AG04450 (cell line): Measurements from ENCODE around the gene TSPAN33. TPM values are rescaled to one million over a fixed set of nuclear protein-coding genes. Genes with fewer than 3 reads are reported as not detected.

Experiments used
- CTCF ChIA-PET: fragments of 300-600, 350-600 bp; formaldehyde crosslinking; extraction: SDS; loops from one replicate; lab custom pipeline; 2022; ENCODE audit warnings: antibody characterized with exemption, inconsistent platforms; lab: Charles Lee
- POLR2A ChIA-PET: fragments of 350-600 bp; formaldehyde crosslinking; extraction: SDS; loops from one replicate; lab custom pipeline; 2021; ENCODE audit warnings: antibody characterized with exemption, inconsistent platforms; lab: Yijun Ruan, JAX
- DNase-seq: peaks from one replicate; pipeline ENCODE4 v3.0.0-alpha.2; 2011; ENCODE audit warnings: low read depth, low spot score
- H3K27ac ChIP-seq: one replicate; pipeline ENCODE4 v1.5.1; 2012; ENCODE audit warnings: low read depth, low read length, control low read depth
- H3K27me3 ChIP-seq: one replicate; pipeline ENCODE4 v1.6.0; 2012; ENCODE audit warnings: low read length; ENCODE audit not compliant: control insufficient read depth, insufficient read depth
- H3K4me3 ChIP-seq: 2 replicates; pipeline ENCODE4 v1.5.1; 2011; ENCODE audit warnings: mild to moderate bottlenecking, low read depth, low read length, control low read depth
- H3K9me3 ChIP-seq: 2 replicates; pipeline ENCODE4 v1.5.1; 2012; ENCODE audit warnings: low read length; ENCODE audit not compliant: control insufficient read depth, insufficient read depth
- polyA plus RNA-seq: library from polyadenylated mRNA; depleted of rRNA; stranded (reverse); fragments of >200 nt; gene quantifications from 2 replicates; pipeline ENCODE4 v1.2.3, GENCODE V29; 2011
- TF ChIP-seq, protein P1 (sequence below): IDR thresholded peaks from 2 replicates; pipeline ENCODE4 v1.5.1; 2011; ENCODE audit warnings: low read depth, low read length, control low read depth, inconsistent platforms

The TSPAN33 gene
- polyA plus RNA-seq, 1 experiment: 0.88 TPM

DNA sequence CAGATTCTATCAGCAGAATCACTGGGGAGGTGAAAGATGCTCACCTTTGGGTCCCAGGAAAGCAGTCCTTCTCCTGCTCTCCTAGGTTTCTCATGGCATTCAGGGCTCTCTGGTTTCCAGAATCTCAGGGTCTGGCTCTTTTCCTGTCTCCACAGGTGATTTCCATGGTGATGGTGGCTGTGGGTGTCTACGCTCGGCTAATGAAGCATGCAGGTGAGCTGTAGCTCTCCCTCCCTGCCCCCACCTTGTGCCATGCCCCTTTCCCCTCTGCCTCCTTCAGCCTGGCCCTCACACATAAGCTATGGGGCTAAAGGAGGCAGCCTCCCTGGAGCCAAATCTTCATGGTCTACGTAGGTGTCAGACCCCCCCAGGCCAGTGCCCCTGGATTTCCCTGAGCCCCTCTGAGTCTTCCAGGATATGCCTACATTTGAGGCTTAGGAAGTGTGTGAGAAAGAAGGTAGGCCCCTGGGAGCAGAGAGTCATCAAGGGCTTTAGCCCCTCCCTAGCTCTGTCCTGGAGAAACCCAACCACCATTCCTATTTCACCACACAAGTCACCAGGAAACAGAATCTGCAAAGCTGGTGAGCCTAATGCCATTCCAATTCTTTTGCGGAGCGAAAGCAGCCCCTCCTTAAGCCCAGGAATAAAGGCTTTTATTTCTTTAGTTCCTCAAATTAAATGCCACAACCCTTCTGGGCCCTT, 17.2 kb downstream of the TSPAN33 start:
- H3K4me3 ChIP-seq: no peak overlapping the region
- no peaks in the 10 kb centered on the region; the same call in none of the 2 replicates for H3K9me3 ChIP-seq
- no peak overlapping the region for H3K27ac ChIP-seq
- ChIA-PET POLR2A (no interaction called here), CTCF (interaction anchor here (0.9 kb wide), 1 partner anchor 57 kb away, joined by 3 read pairs; no protein-coding TSS in a partner anchor)
- no peak for DNase-seq
- TF ChIP-seq, protein P1, sequence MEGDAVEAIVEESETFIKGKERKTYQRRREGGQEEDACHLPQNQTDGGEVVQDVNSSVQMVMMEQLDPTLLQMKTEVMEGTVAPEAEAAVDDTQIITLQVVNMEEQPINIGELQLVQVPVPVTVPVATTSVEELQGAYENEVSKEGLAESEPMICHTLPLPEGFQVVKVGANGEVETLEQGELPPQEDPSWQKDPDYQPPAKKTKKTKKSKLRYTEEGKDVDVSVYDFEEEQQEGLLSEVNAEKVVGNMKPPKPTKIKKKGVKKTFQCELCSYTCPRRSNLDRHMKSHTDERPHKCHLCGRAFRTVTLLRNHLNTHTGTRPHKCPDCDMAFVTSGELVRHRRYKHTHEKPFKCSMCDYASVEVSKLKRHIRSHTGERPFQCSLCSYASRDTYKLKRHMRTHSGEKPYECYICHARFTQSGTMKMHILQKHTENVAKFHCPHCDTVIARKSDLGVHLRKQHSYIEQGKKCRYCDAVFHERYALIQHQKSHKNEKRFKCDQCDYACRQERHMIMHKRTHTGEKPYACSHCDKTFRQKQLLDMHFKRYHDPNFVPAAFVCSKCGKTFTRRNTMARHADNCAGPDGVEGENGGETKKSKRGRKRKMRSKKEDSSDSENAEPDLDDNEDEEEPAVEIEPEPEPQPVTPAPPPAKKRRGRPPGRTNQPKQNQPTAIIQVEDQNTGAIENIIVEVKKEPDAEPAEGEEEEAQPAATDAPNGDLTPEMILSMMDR: no peak
- peaks cover 26% of the 10 kb centered on the region for H3K27me3 ChIP-seq

DNA sequence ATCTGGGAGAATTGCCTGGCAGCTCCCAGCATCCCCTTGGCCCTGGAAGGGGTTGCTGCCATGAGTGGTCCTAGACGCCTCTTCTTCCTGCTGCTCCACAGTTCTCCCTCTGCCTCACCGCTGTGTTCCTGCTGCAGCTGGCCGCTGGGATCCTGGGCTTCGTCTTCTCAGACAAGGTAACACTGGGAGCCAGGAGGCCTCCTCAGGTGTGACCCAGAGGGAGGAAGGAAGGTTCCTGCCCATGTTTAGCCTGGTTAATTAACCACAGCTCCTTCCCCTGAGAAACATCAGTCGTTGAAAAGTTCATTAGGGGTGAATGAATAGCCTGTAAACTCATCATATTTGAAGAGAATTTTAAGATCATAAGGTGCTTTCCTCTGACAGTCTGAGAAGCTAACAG, 18.2 kb downstream of the TSPAN33 start:
- H3K27ac ChIP-seq: no peak overlapping the region
- H3K9me3 ChIP-seq: no peaks in the 10 kb centered on the region; the same call in none of the 2 replicates
- POLR2A ChIA-PET: interaction anchor here (0.7 kb wide), 1 partner anchor 50 kb away, joined by 10 read pairs; no protein-coding TSS in a partner anchor
- CTCF ChIA-PET: interaction anchor here (0.7 to 7.9 kb wide), 9 partner anchors 12 to 308 kb away, joined by 3 to 188 read pairs (median 14); no protein-coding TSS in a partner anchor
- TF ChIP-seq, protein P1: no peak
- H3K27me3 ChIP-seq: peaks cover 19% of the 10 kb centered on the region
- DNase-seq: no peak
- no peak overlapping the region for H3K4me3 ChIP-seq

DNA sequence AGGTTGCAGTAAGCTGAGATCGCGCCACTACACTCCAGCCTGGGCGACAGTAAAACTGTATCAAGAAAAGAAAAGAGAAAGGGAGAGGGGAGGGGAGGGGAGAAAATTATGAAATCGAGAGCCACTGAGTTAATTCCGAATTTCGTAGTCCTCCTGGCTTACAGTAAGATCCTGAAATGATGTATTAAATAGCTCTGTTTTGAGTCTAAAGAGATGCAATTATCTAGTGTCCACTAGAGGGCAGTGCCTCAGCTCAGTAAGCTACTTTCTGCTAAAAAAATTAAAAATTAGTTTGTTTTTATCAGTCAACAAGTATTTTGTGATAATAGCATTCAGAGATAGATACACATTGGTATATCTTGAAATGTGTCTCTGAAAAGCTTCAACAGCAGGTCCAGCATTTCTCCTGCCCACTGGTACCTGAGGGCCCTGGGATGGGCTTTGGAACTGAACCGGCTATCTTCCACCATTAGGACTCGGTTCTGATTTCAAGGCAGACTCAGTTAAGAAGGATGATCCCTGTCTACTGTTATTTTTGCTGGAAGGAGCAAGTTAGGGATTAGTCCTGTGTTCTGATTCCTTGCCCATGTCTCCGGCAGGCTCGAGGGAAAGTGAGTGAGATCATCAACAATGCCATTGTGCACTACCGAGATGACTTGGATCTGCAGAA, 19.5 kb downstream of the TSPAN33 start:
- POLR2A ChIA-PET: interaction anchor here (0.7 kb wide), 1 partner anchor 24 kb away, joined by 3 read pairs; the partner anchor contains the start of gene SMO
- peak; percentile 48 for DNase-seq
- CTCF ChIA-PET: interaction anchor here (0.5 to 7.9 kb wide), 67 partner anchors 9 to 877 kb away, joined by 3 to 188 read pairs (median 4); partner anchors contain the start of genes SMO and TSPAN33
- H3K9me3 ChIP-seq: no peaks in the 10 kb centered on the region; the same call in 1 of the 2 replicates
- TF ChIP-seq, protein P1: peak; percentile 83
- H3K27me3 ChIP-seq: peaks cover 19% of the 10 kb centered on the region
- H3K4me3 ChIP-seq: no peak overlapping the region
- H3K27ac ChIP-seq: no peak overlapping the region

DNA sequence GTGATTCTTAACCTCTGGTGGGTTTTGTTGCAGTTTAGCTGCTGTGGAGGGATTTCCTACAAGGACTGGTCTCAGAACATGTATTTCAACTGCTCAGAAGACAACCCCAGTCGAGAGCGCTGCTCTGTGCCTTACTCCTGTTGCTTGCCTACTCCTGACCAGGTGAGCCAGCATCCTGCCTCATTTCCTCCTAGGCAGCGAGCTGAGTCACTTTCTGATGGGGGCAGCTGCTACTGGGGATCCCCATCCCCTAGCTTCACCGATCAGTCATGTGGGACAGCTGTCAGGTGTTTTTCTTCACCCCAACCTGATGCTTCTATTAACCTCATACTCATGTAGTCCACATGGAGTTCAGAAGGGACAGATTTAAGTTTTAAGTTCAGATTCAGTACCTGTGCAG, 22.2 kb downstream of the TSPAN33 start:
- TF ChIP-seq, protein P1: no peak
- CTCF ChIA-PET: interaction anchor here (0.6 to 7.9 kb wide), 3 partner anchors 28 to 577 kb away, joined by 4 to 188 read pairs (median 4); no protein-coding TSS in a partner anchor
- Histone ChIP-seq H3K9me3 (no peaks in the 10 kb centered on the region; the same call in 1 of the 2 replicates), H3K4me3 (no peak overlapping the region), H3K27ac (no peak overlapping the region), H3K27me3 (peaks cover 10% of the 10 kb centered on the region)
- no peak for DNase-seq
- POLR2A ChIA-PET: no interaction called here
